ENCODE data around the gene CALHM5.
"Not testable (repeated sequence)": the region's sequence is repeated elsewhere in the genome, so short reads cannot be mapped to it uniquely, and the experiment has no call there.

The CALHM5 gene, protein sequence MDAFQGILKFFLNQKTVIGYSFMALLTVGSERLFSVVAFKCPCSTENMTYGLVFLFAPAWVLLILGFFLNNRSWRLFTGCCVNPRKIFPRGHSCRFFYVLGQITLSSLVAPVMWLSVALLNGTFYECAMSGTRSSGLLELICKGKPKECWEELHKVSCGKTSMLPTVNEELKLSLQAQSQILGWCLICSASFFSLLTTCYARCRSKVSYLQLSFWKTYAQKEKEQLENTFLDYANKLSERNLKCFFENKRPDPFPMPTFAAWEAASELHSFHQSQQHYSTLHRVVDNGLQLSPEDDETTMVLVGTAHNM

GRCh38 chr6:116511424-116512110, at the start of gene CALHM5:
Gene CALHM5, plus strand, starts transcription at chr6:116511639. Its CDS starts 58 bp downstream, at chr6:116511697.
- DNase-seq, result peak; percentile 29

DNA sequence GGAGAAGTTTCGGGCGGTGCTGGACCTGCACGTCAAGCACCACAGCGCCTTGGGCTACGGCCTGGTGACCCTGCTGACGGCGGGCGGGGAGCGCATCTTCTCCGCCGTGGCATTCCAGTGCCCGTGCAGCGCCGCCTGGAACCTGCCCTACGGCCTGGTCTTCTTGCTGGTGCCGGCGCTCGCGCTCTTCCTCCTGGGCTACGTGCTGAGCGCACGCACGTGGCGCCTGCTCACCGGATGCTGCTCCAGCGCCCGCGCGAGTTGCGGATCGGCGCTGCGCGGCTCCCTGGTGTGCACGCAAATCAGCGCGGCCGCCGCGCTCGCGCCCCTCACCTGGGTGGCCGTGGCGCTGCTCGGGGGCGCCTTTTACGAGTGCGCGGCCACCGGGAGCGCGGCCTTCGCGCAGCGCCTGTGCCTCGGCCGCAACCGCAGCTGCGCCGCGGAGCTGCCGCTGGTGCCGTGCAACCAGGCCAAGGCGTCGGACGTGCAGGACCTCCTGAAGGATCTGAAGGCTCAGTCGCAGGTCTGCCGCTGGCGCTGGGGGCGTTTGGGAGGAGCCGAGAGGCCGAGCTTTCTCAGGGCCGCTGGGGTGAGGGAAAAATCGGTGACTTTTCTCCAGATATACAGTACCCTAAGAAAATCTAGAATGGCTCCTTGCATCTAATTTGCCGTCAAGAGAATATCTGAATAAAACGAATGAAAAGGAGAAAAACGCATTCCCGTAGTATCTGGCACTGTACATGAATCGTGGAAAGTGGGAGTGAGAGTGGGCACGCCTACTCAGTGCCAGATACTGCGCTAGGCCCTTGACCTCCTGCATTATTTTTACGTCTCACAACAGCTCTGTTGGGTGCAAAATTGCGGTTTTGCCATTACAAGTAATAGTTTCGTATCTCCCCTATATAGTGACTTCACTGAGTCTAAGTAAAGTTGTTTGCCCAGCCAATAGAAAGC, 49.2 kb upstream of the CALHM5 start:
- no peak for DNase-seq

- DNase-seq, result no peak
These were observed 48.1 kb upstream of the CALHM5 start for GRCh38 chr6:116463301-116463700.

DNA sequence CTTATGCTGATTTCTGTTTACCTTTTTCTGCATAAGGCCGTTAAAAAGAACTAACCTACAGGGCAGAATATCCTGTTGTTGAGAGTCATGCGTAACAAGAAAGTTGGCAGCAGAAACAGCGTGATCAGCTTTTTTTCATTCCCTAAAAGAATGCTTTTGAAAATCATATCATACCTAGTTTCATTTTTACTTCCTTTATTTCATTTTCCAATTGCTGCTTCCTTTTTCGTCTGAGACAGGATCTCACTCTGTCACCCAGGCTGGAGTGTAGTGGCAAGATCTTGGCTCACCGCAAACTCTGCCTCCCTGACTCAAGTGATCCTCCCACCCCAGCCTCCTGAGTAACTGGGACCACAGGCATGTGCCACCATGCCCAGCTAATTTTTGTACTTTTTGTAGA, 46.2 kb upstream of the CALHM5 start:
- peak; percentile 84 to 87 for DNase-seq

- no peak for DNase-seq
These were observed 44.3 kb upstream of the CALHM5 start for GRCh38 chr6:116467096-116467495.

- no peak for DNase-seq
These were observed 43.9 kb upstream of the CALHM5 start for GRCh38 chr6:116467514-116467913.

- DNase-seq, result no peak
These were observed 43.1 kb upstream of the CALHM5 start for GRCh38 chr6:116468293-116468692.

DNA sequence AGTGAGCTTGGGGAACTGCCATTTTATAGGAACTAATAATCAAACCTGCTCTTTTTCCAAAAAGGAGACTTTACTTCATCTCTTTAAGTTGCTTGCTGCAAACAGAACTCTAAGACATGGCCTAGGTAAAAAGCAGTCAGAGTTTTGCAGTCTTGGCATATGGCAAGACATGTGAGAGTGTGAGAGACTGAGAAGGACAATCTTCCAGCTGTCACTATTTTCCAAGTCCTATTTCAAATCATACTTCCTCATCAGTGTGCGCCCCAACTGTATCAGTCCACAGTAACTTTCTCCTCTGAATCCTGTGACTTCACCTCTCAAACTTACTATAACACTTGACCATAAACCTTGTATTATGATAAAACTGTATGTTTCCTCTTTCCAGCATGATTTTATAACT, 39.9 kb upstream of the CALHM5 start:
- no peak for DNase-seq

DNA sequence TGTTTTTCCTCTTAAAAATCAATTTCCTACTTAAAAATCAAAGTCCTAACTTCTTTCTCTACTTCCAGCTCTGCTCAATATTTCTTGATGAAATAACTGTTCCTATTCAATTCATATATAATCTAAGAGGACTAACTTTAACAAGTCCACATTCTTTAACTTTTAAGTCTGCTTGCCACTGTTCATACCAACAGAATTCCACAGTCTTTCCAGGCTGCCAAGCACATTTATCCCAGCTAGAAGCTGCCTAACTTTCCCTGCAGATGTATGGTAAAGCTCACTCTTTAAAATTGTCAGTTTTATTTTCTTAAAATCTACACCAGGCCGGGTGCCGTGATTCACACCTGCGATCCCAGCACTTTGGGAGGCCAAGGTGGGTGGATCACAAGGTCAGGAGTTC, 38.7 kb upstream of the CALHM5 start:
- DNase-seq, result no peak

DNA sequence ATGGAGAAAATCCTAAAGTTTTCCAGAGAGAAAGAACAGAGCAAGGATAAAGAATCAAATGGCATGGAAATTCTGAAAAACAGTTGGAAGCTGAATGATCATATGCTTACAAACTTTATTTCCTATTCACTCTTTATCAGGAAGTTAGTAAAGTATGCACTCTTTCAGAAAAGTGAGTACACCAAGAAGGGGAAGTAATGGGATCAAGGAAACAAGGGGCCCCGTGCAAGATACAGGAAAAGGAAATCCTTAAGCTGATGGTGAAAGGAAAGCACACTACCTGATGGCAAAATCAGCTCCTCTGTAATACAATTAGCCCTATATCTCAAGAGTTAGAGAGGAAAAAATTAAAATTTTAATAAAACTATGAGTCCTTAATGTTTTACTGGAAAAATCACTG, 36.3 kb upstream of the CALHM5 start:
- peak in 1 of 2 donors; percentile 29 for DNase-seq

GRCh38 chr6:116476002-116476678, 35.3 kb upstream of the CALHM5 start:
- DNase-seq, result peak; percentile 60 to 61

DNA sequence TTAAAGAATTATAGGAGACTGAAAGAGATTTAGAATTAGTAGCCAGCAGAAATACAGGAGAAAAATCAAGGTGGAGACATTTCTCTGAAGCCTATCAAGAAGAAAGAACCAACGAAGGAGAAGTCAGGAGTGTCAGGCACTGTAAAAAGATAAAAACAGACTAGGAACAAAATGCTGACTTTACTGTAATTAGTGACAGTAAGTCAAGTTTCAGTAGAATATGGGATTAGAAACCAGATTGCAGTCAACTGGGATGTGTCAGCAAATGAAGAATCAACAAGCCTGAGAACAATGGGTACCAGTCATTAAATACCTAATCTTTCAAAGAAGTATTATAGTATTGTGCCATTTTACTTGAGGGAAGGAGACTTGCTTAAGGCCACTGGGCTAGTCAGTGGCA, 28.7 kb upstream of the CALHM5 start:
- no peak for DNase-seq

GRCh38 chr6:116483616-116484015, 27.8 kb upstream of the CALHM5 start:
- no peak for DNase-seq

DNA sequence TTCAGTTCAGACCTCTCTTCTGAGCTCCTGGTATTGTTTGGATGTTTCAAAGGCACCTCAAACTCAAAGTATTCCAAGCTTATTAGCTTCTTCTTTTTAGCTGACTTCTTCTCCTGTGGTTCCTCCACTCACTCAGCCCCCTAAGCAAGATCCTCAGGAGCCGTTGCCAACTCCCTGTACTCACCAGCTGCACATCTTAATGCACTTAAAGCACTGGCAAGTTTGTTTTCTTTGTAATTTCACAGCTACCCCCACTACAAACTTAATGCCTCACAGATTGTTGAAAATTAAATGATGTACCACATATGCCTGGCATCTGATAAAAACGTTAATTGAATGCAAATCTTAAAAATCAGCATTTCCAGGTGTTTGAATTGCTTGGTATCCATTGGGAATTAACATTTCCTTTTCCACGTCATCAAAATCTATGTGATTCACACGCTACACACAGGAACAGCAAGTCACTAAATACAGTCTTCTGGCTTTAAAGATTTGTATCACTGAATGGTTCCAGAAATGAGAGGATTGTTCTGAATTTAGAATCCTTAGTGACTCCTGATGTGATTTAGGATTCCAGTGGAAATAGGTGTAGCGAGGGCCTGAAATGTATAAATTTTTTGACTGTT, 25.8 kb upstream of the CALHM5 start:
- no peak for DNase-seq

DNA sequence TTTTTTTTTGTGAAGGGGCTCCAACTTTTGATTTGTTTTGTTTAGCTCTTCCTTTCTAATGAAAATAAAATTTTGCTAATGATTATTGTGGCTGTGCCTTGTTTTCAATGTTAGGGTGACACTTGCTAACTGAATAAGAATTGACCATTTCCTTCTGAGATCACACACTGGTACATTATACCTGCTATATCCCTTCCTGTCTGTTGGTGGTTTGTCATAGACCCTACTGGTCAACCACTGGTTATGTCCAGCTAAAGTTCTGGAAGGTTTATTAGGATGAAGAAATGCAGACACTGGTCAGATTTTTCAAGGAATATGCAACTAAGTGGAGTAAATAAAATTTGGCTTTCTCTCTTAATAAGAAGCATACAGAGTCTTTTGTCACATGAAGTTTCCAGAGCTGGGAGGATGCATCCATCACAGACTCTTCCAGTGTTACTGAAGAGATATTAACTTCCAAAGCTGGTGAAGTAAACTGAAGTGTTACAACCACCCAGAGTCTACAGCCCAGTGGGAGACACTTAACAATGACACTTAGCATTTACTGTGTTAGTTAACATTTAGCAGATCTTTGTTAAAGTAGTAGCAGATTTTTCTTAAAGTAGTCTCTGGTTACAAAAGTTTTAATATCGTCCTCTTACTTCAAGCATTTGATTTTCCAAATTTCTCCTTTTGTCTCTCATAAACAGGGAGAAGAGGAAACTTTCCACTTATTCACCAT, 19.7 kb upstream of the CALHM5 start:
- DNase-seq, result no peak

DNA sequence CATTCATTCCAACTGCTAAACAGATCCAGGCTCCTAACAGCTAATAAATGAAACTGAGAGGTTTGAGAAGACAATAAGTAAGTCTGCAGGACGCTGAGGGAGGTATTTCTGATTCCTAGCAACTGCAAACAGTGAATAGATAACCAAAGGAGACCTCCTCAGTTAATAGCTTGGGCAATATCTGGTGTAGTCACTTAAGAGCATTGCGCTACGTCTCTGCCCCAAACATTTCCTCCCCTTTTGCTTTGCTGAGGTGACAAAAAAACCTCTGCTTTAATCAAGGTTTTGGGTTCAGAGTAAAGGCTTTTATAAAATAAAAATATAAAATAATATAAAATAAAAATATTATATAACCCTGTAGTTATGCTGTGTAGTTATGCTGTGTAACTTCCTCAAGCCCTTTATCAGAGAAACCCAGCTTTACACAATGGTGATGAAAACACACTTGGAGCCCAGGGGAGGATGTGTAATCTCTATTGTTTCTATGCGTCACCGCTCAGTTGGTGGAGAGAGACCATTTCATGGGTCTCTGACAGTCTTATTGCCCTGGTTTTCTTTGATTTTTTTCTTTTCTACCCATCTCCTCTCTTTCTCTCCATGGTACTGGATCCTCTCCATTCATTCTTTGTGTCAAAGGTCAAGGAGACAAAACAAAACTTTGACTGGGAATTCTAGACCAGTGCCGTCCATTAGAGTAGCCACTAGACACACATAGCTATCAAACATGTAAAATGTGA, 18.9 kb upstream of the CALHM5 start:
- peak; percentile 50 to 74 for DNase-seq

- not testable (repeated sequence) for DNase-seq
These were observed 16.3 kb upstream of the CALHM5 start for GRCh38 chr6:116495161-116495560.

GRCh38 chr6:116497113-116497676, 14.2 kb upstream of the CALHM5 start:
- DNase-seq, result no peak

- DNase-seq, result peak; percentile 55 to 81
These were observed 10.4 kb upstream of the CALHM5 start for GRCh38 chr6:116500969-116501433.

DNA sequence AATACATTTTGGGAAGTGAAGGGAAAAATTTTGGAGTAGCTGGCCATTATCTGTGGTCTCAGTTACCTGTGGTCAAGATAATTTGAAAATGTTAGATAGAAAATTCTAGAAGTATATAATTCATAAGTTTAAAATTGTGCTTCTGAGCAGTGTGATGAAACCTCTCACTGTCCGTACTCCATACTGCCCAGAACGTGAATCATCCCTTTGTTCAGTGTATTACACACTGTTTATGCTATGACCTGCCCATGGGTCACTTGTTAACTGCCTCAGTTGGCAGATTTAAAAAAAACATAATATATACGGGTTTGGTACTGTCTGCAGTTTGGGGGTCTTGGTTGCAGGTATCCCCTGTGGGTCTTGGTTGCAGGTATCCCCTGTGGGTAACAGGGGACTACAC, 4.1 kb upstream of the CALHM5 start:
- no peak for DNase-seq

All from inflammatory macrophage treated with lipopolysaccharide for 1 hour (primary cell).